RKO (cell line): ENCODE results near the gene ADGRD2.

Experiments
- DNase-seq: peaks from one replicate; pipeline ENCODE4 v3.0.0-alpha.2; 2016; ENCODE audit warnings: low spot score

ADGRD2 gene

GRCh38 chr9:124457887-124458431 lies 7.7 kb downstream of the ADGRD2 start:
- no peak for DNase-seq

GRCh38 chr9:124458441-124458840 lies 8.2 kb downstream of the ADGRD2 start:
- no peak for DNase-seq

- no peak for DNase-seq
Observed at GRCh38 chr9:124462739-124463138, 12.5 kb downstream of the ADGRD2 start.

- DNase-seq: no peak
Observed at GRCh38 chr9:124465736-124466135, 15.5 kb downstream of the ADGRD2 start.

- no peak for DNase-seq
Observed at GRCh38 chr9:124467410-124468060, 17.3 kb downstream of the ADGRD2 start.

- DNase-seq: no peak
Observed at GRCh38 chr9:124468061-124468740, 17.9 kb downstream of the ADGRD2 start.

GRCh38 chr9:124469011-124469832 lies 19.0 kb downstream of the ADGRD2 start:
- no peak for DNase-seq

GRCh38 chr9:124470306-124470705 lies 20.1 kb downstream of the ADGRD2 start:
- no peak for DNase-seq

- DNase-seq: no peak
Observed at GRCh38 chr9:124470726-124471125, 20.5 kb downstream of the ADGRD2 start.

- no peak for DNase-seq
Observed at GRCh38 chr9:124471761-124472160, 21.5 kb downstream of the ADGRD2 start.

GRCh38 chr9:124472770-124473169 lies 22.5 kb downstream of the ADGRD2 start:
- no peak for DNase-seq

GRCh38 chr9:124473310-124473709 lies 23.1 kb downstream of the ADGRD2 start:
- no peak for DNase-seq

- no peak for DNase-seq
Observed at GRCh38 chr9:124474151-124474550, 23.9 kb downstream of the ADGRD2 start.

GRCh38 chr9:124475158-124475867 lies 25.1 kb downstream of the ADGRD2 start:
- no peak for DNase-seq

- DNase-seq: no peak
Observed at GRCh38 chr9:124475868-124476690, 25.8 kb downstream of the ADGRD2 start.

GRCh38 chr9:124477211-124477647 lies 27.0 kb downstream of the ADGRD2 start:
- no peak for DNase-seq

- no peak for DNase-seq
Observed at GRCh38 chr9:124477648-124478285, 27.5 kb downstream of the ADGRD2 start.

GRCh38 chr9:124478354-124478753 lies 28.1 kb downstream of the ADGRD2 start:
- no peak for DNase-seq

- DNase-seq: no peak
Observed at GRCh38 chr9:124479371-124479770, 29.1 kb downstream of the ADGRD2 start.

- DNase-seq: no peak
Observed at GRCh38 chr9:124479947-124480620, 29.8 kb downstream of the ADGRD2 start.
